Activated T-helper 2 cell treated with anti-CD3 and anti-CD28 coated beads, Interferon-gamma antibody, Interleukin-2, Interleukin-4, amounts not matched to agents 10 μg/mL and 5 μg/mL and 100 μg/mL, durations not matched to agents 14 hours and 24 hours and 36 hours (primary cell): ENCODE measurements around the gene HBS1L. TPM values are rescaled to one million over a fixed set of nuclear protein-coding genes. Genes with fewer than 3 reads are reported as not detected.
A peak's percentile ranks its signal among the peaks of the same experiment; 100 is the strongest.

Experiments
- DNase-seq: peaks from one replicate; pipeline ENCODE4 v3.0.0; 2021; ENCODE audit warnings: low spot score
- H3K27ac Mint-ChIP-seq: one replicate; pipeline ENCODE4 v1.8.0; 2021; ENCODE audit warnings: mixed read lengths
- H3K27me3 Mint-ChIP-seq: one replicate; pipeline ENCODE4 v1.8.0; 2021; ENCODE audit warnings: low read depth, mixed read lengths
- H3K36me3 Mint-ChIP-seq: one replicate; pipeline ENCODE4 v1.8.0; 2021; ENCODE audit warnings: low read depth, mixed read lengths
- H3K4me1 Mint-ChIP-seq: one replicate; pipeline ENCODE4 v1.8.0; 2021; ENCODE audit warnings: low read depth, mixed read lengths
- H3K4me3 Mint-ChIP-seq: one replicate; pipeline ENCODE4 v1.8.0; 2021; ENCODE audit warnings: low read depth, mild to moderate bottlenecking, moderate library complexity, mixed read lengths
- H3K9me3 Mint-ChIP-seq: one replicate; pipeline ENCODE4 v1.8.0; 2021; ENCODE audit warnings: mixed read lengths
- intact Hi-C: fragments of 100-400 bp; cut with micrococcal nuclease; formaldehyde crosslinking; loops from one replicate; pipeline ENCODE4 v1.15.1; 2023
- total RNA-seq: library from RNA; stranded (reverse); gene quantifications from 2 replicates; pipeline ENCODE4 v1.2.3, GENCODE V29; 2022

Gene HBS1L
- 99.2 and 102 TPM in 2 replicates for total RNA-seq

GRCh38 chr6:135054569-135055498, at the start of gene HBS1L:
TSS of gene HBS1L (minus strand) at chr6:135054822. CDS start at chr6:135054691, 131 bp downstream.
- Mint-ChIP-seq H3K27ac (peak within 1 kb of the TSS; percentile 97), H3K4me3 (peak within 1 kb of the TSS; percentile 97), H3K36me3 (peaks cover 34% of the 10 kb centered on the region), H3K9me3 (no peaks in the 10 kb centered on the region), H3K27me3 (no peaks in the 10 kb centered on the region), H3K4me1 (peaks cover 36% of the 10 kb centered on the region)
- intact Hi-C loops = loop anchor here (1.0 to 2.0 kb wide), 4 partner anchors 33 to 128 kb away; no protein-coding TSS in a partner anchor
- DNase-seq = peak; percentile 98

GRCh38 chr6:135104199-135104598, 49.6 kb upstream of the HBS1L start:
- DNase-seq = no peak
- Mint-ChIP-seq H3K9me3 (peaks cover 12% of the 10 kb centered on the region), H3K27ac (no peak overlapping the region), H3K36me3 (peaks cover 15% of the 10 kb centered on the region), H3K4me3 (no peak overlapping the region), H3K4me1 (peaks cover 32% of the 10 kb centered on the region), H3K27me3 (no peaks in the 10 kb centered on the region)
- intact Hi-C loops = no loop called here

- peaks cover 12% of the 10 kb centered on the region for H3K9me3 Mint-ChIP-seq
- no peak overlapping the region for H3K4me3 Mint-ChIP-seq
- H3K4me1 Mint-ChIP-seq = peaks cover 34% of the 10 kb centered on the region
- H3K27me3 Mint-ChIP-seq = no peaks in the 10 kb centered on the region
- H3K27ac Mint-ChIP-seq = no peak overlapping the region
- intact Hi-C loops = no loop called here
- peaks cover 12% of the 10 kb centered on the region for H3K36me3 Mint-ChIP-seq
- DNase-seq = no peak
Observed at GRCh38 chr6:135102191-135102590, 47.6 kb upstream of the HBS1L start.

GRCh38 chr6:135097172-135097571, 42.5 kb upstream of the HBS1L start:
- Mint-ChIP-seq H3K36me3 (no peaks in the 10 kb centered on the region), H3K9me3 (peaks cover 3% of the 10 kb centered on the region), H3K27me3 (no peaks in the 10 kb centered on the region), H3K27ac (no peak overlapping the region), H3K4me3 (no peak overlapping the region), H3K4me1 (peaks cover 37% of the 10 kb centered on the region)
- intact Hi-C loops = no loop called here
- no peak for DNase-seq

GRCh38 chr6:135096403-135097130, 41.9 kb upstream of the HBS1L start:
- intact Hi-C loops = no loop called here
- Mint-ChIP-seq H3K4me1 (peaks cover 41% of the 10 kb centered on the region), H3K27ac (no peak overlapping the region), H3K27me3 (no peaks in the 10 kb centered on the region), H3K4me3 (no peak overlapping the region), H3K36me3 (no peaks in the 10 kb centered on the region), H3K9me3 (peaks cover 3% of the 10 kb centered on the region)
- no peak for DNase-seq

- no peak for DNase-seq
- no peak overlapping the region for H3K4me3 Mint-ChIP-seq
- H3K27me3 Mint-ChIP-seq = no peaks in the 10 kb centered on the region
- no peaks in the 10 kb centered on the region for H3K9me3 Mint-ChIP-seq
- peaks cover 46% of the 10 kb centered on the region for H3K4me1 Mint-ChIP-seq
- H3K27ac Mint-ChIP-seq = no peak overlapping the region
- intact Hi-C loops = loop anchor here (2.0 kb wide), 1 partner anchor 81 kb away; no protein-coding TSS in a partner anchor
- H3K36me3 Mint-ChIP-seq = no peaks in the 10 kb centered on the region
Observed at GRCh38 chr6:135095716-135096115, 41.1 kb upstream of the HBS1L start.

- no peak for DNase-seq
- Mint-ChIP-seq H3K9me3 (no peaks in the 10 kb centered on the region), H3K36me3 (no peaks in the 10 kb centered on the region), H3K27ac (peak overlapping the region; percentile 87), H3K4me1 (peaks cover 59% of the 10 kb centered on the region), H3K4me3 (peak overlapping the region; percentile 45), H3K27me3 (no peaks in the 10 kb centered on the region)
- intact Hi-C loops = loop anchor here (1.0 to 2.0 kb wide), 2 partner anchors 20 to 80 kb away; no protein-coding TSS in a partner anchor
Observed at GRCh38 chr6:135094403-135094821, 39.8 kb upstream of the HBS1L start.

- Mint-ChIP-seq H3K36me3 (no peaks in the 10 kb centered on the region), H3K27me3 (no peaks in the 10 kb centered on the region), H3K9me3 (no peaks in the 10 kb centered on the region), H3K4me3 (no peak overlapping the region), H3K4me1 (peaks cover 65% of the 10 kb centered on the region), H3K27ac (no peak overlapping the region)
- intact Hi-C loops = no loop called here
- no peak for DNase-seq
Observed at GRCh38 chr6:135093578-135093977, 39.0 kb upstream of the HBS1L start.

- peak overlapping the region; percentile 10 for H3K27ac Mint-ChIP-seq
- DNase-seq = no peak
- no peaks in the 10 kb centered on the region for H3K27me3 Mint-ChIP-seq
- intact Hi-C loops = no loop called here
- peaks cover 74% of the 10 kb centered on the region for H3K4me1 Mint-ChIP-seq
- H3K9me3 Mint-ChIP-seq = no peaks in the 10 kb centered on the region
- no peak overlapping the region for H3K4me3 Mint-ChIP-seq
- no peaks in the 10 kb centered on the region for H3K36me3 Mint-ChIP-seq
Observed at GRCh38 chr6:135092724-135093123, 38.1 kb upstream of the HBS1L start.

GRCh38 chr6:135090819-135091218, 36.2 kb upstream of the HBS1L start:
- intact Hi-C loops = loop anchor here (1.0 kb wide), 3 partner anchors 37 to 61 kb away; no protein-coding TSS in a partner anchor
- Mint-ChIP-seq H3K4me3 (no peak overlapping the region), H3K9me3 (no peaks in the 10 kb centered on the region), H3K36me3 (no peaks in the 10 kb centered on the region), H3K4me1 (peaks cover 87% of the 10 kb centered on the region), H3K27me3 (no peaks in the 10 kb centered on the region), H3K27ac (peak overlapping the region; percentile 92)
- no peak for DNase-seq

GRCh38 chr6:135089901-135090300, 35.3 kb upstream of the HBS1L start:
- Mint-ChIP-seq H3K9me3 (no peaks in the 10 kb centered on the region), H3K4me3 (no peak overlapping the region), H3K27ac (peak overlapping the region; percentile 92), H3K36me3 (no peaks in the 10 kb centered on the region), H3K4me1 (peaks cover 87% of the 10 kb centered on the region), H3K27me3 (no peaks in the 10 kb centered on the region)
- DNase-seq = no peak
- intact Hi-C loops = loop anchor here (1.0 to 5.0 kb wide), 10 partner anchors 38 to 803 kb away; no protein-coding TSS in a partner anchor

GRCh38 chr6:135088818-135089809, 34.5 kb upstream of the HBS1L start:
- H3K27me3 Mint-ChIP-seq = no peaks in the 10 kb centered on the region
- peak; percentile 44 for DNase-seq
- peaks cover 85% of the 10 kb centered on the region for H3K4me1 Mint-ChIP-seq
- no peaks in the 10 kb centered on the region for H3K36me3 Mint-ChIP-seq
- peak overlapping the region; percentile 92 for H3K27ac Mint-ChIP-seq
- H3K9me3 Mint-ChIP-seq = no peaks in the 10 kb centered on the region
- intact Hi-C loops = loop anchor here (1.0 to 5.0 kb wide), 10 partner anchors 25 to 802 kb away; partner anchors contain the start of gene HBS1L
- peak overlapping the region; percentile 30 for H3K4me3 Mint-ChIP-seq
